ENCODE results near the gene HADHA. TPM values are rescaled to one million over a fixed set of nuclear protein-coding genes. Genes with fewer than 3 reads are reported as not detected.

Gene HADHA
- total and polyA plus RNA-seq, 2 donors (not counting 3 experiments of a cell fraction or from before 2014, with no cell fraction given): 79.4 to 158 TPM

DNA sequence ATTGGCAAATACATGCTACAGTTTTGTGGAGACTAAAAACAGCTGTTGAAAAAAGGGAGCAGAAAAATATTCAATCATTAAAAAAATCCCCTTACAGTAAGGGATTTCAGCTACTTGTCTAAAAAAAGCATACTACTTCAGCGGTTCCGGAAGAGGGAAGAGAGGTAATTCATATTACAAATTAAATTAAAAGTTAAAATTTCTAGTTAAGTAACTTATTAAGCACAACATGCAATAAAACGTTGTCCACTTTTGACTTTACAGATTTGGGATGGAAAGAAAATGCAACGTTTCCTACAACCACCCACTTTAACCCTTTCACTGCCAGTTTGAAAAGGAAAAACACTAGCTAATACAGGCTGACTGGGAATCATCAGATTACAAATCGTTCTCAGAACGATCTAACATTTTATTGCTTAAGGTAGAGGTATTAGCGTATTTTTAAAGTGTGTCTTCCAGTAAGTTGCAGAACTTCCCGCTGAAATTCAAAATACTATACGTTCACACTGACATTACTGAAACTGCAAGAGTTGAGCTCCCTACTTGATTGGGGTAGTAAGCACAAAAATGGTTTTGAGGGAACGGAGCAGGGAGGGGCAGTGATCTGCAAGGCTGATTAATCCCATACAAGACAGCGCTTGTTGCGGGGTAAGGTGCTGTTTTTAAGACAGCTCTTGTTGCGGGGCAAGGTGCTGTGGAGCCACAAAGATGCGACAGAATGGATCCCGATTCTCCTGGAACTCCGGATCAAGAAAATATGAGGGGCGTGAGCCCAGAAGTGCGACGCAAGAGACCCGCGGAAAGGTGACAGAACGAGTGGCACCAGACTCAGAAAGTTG, 743 bp downstream of the HADHA start:
- Histone ChIP-seq H3K27ac (ENCODE audit: insufficient read depth, low read depth, low read length) (peak overlapping the region; percentile 94), H3K4me3 (replicated peaks in 1 of 3; ENCODE audit: insufficient read depth in 1 of 3, low read depth in 1 of 3, low read length in 3 of 3) (peak overlapping the region; percentile 80 to 92 (median 85)), H2AFZ (ENCODE audit: low read depth, low read length) (peak overlapping the region; percentile 89), H3K79me2 (ENCODE audit: control insufficient read depth, insufficient read depth, low read length) (peaks cover 92% of the 10 kb centered on the region), H3K9ac (replicated peaks; ENCODE audit: extremely low read depth, insufficient read depth, low read length) (peak overlapping the region; percentile 96), H3K36me3 (ENCODE audit: control insufficient read depth in 2 of 2, extremely low read depth in 1 of 2, insufficient read depth in 2 of 2, low read length in 2 of 2) (no peaks in the 10 kb centered on the region), H3K9me1 (replicated peaks; ENCODE audit: control insufficient read depth, extremely low read depth, insufficient read depth, low read length) (no peaks in the 10 kb centered on the region), H3K4me2 (ENCODE audit: insufficient read depth, low read length) (peak overlapping the region; percentile 99), H3K9me3 (replicated peaks; ENCODE audit: control insufficient read depth, insufficient read depth, low read length) (no peaks in the 10 kb centered on the region), H3K4me1 (ENCODE audit: control insufficient read depth, extremely low read depth, insufficient read depth, low read length) (peaks cover 19% of the 10 kb centered on the region), H3K27me3 (ENCODE audit: control insufficient read depth in 2 of 2, insufficient read depth in 2 of 2, low read length in 2 of 2) (no peaks in the 10 kb centered on the region), H4K20me1 (replicated peaks; ENCODE audit: control insufficient read depth, extremely low read depth, insufficient read depth, low read length) (peaks cover 4% of the 10 kb centered on the region)
- TF ChIP-seq, protein P1, sequence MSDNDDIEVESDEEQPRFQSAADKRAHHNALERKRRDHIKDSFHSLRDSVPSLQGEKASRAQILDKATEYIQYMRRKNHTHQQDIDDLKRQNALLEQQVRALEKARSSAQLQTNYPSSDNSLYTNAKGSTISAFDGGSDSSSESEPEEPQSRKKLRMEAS (IDR thresholded peaks at IDR 0.05; ENCODE audit: insufficient read depth, insufficient read length): no peak
- DNase-seq (ENCODE audit: low read depth, low spot score) (peak; percentile 67), FAIRE-seq (no peak)
- POLR2A ChIA-PET: interaction anchor here (0.6 kb wide), 1 partner anchor 37 kb away, joined by 5 read pairs; no protein-coding TSS in a partner anchor
- dilution Hi-C loops (cut with MboI; ENCODE audit: extremely low pct_ligation_motif_present, low sequenced_read_pairs) (no loop called here), intact Hi-C loops (cut with micrococcal nuclease) (loop anchor here (1.0 to 5.0 kb wide), 3 partner anchors 56 to 224 kb away; no protein-coding TSS in a partner anchor)
- CTCF ChIA-PET: interaction anchor here (0.6 to 2.0 kb wide), 10 partner anchors 14 to 260 kb away, joined by 3 to 9 read pairs (median 3); no protein-coding TSS in a partner anchor
- TSS peak; percentile 58 for BruUV-seq (replicated peaks)

GRCh38 chr2:26241928-26242436, 2.5 kb downstream of the HADHA start:
- TF ChIP-seq GATA2 (IDR thresholded peaks at IDR 0.05; ENCODE audit: insufficient read depth, insufficient read length, low read depth, low read length): no peak
- TF ChIP-seq, protein P1 (IDR thresholded peaks at IDR 0.05; ENCODE audit: insufficient read depth, insufficient read length): no peak
- TF ChIP-seq JUN (IDR thresholded peaks at IDR 0.05; ENCODE audit: borderline replicate concordance, insufficient read depth, insufficient read length, low read depth): no peak
- TF ChIP-seq POLR2AphosphoS5 (IDR thresholded peaks at IDR 0.05; ENCODE audit: insufficient read depth, low read depth, low read length): no peak
- TF ChIP-seq FOS (IDR thresholded peaks at IDR 0.05; ENCODE audit: borderline replicate concordance, insufficient read depth, low read length): no peak
- no peak for TF ChIP-seq POLR2A (IDR thresholded peaks at IDR 0.05; ENCODE audit: low read depth, low read length)
- no peak for TF ChIP-seq MYC (IDR thresholded peaks at IDR 0.05; ENCODE audit: low read depth, low read length)
- no peak for TF ChIP-seq CTCF (IDR thresholded peaks at IDR 0.05; ENCODE audit: extremely low read depth in 1 of 2, insufficient read depth in 1 of 2, low read depth in 1 of 2, low read length in 2 of 2)
- no peak for TF ChIP-seq EZH2 (IDR thresholded peaks at IDR 0.05; ENCODE audit: borderline replicate concordance, low read depth, low read length, severe bottlenecking)
- H3K27me3 ChIP-seq (ENCODE audit: control insufficient read depth in 2 of 2, insufficient read depth in 2 of 2, low read length in 2 of 2): no peaks in the 10 kb centered on the region
- POLR2A ChIA-PET: no interaction called here
- no peaks in the 10 kb centered on the region for H3K9me1 ChIP-seq (replicated peaks; ENCODE audit: control insufficient read depth, extremely low read depth, insufficient read depth, low read length)
- no peak overlapping the region for H3K27ac ChIP-seq (ENCODE audit: insufficient read depth, low read depth, low read length)
- intact Hi-C loops (cut with micrococcal nuclease) (loop anchor here (5.0 kb wide), 1 partner anchor 225 kb away; no protein-coding TSS in a partner anchor), dilution Hi-C loops (cut with MboI; ENCODE audit: extremely low pct_ligation_motif_present, low sequenced_read_pairs) (no loop called here)
- H3K4me3 ChIP-seq (replicated peaks in 1 of 3; ENCODE audit: insufficient read depth in 1 of 3, low read depth in 1 of 3, low read length in 3 of 3): no peak overlapping the region
- H3K79me2 ChIP-seq (ENCODE audit: control insufficient read depth, insufficient read depth, low read length): peaks cover 80% of the 10 kb centered on the region
- H3K9me3 ChIP-seq (replicated peaks; ENCODE audit: control insufficient read depth, insufficient read depth, low read length): no peaks in the 10 kb centered on the region
- FAIRE-seq: no peak
- H2AFZ ChIP-seq (ENCODE audit: low read depth, low read length): no peak overlapping the region
- CTCF ChIA-PET: no interaction called here
- no peak overlapping the region for H3K9ac ChIP-seq (replicated peaks; ENCODE audit: extremely low read depth, insufficient read depth, low read length)
- peaks cover 0 to 2% of the 10 kb centered on the region in 2 experiments for H3K36me3 ChIP-seq (ENCODE audit: control insufficient read depth in 2 of 2, extremely low read depth in 1 of 2, insufficient read depth in 2 of 2, low read length in 2 of 2)
- H3K4me1 ChIP-seq (ENCODE audit: control insufficient read depth, extremely low read depth, insufficient read depth, low read length): peaks cover 19% of the 10 kb centered on the region
- no peak for DNase-seq (ENCODE audit: low read depth, low spot score)
- no TSS peak for BruUV-seq (replicated peaks)
- H4K20me1 ChIP-seq (replicated peaks; ENCODE audit: control insufficient read depth, extremely low read depth, insufficient read depth, low read length): peaks cover 3% of the 10 kb centered on the region
- peak overlapping the region; percentile 99 for H3K4me2 ChIP-seq (ENCODE audit: insufficient read depth, low read length)
